ENCODE results near the gene SERHL2.

DNA sequence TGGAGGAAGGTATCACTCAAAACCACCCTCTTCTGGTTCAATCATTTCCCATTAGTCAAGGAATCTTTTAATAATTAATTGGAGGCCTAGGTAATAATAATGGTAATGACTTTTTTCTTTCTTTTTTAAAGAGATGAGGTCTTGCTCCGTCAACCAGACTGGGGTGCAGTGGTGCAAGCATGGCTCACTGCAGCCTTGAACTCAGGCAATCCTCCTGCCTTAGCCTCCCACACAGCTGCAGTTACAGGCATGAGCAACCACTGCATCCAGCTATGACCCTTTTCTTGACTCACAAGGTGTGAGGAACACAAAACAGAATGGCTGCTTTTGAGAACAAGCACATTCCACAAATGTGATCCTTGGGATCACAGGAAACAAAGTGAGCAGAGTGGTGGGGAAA, 57.3 kb downstream of the SERHL2 start:
- TF ChIP-seq POLR2AphosphoS5 (IDR thresholded peaks at IDR 0.05; ENCODE audit: low read depth, low read length) (no peak), POLR2A (IDR thresholded peaks at IDR 0.05; ENCODE audit: low read depth, low read length) (no peak)
